Erythroblast (primary cell): ENCODE measurements around the gene NOD1.
"Not testable (repeated sequence)": the region's sequence is repeated elsewhere in the genome, so short reads cannot be mapped to it uniquely, and the experiment has no call there.

Experiments
- DNase-seq, 2 experiments: peaks; one replicate each; lab custom pipeline; 2025; lab: John Stamatoyannopoulos, UW
- GATA1 ChIP-seq: IDR thresholded peaks from 2 replicates; pipeline ENCODE4 v1.6.1; 2011; ENCODE audit warnings: low read depth, mild to moderate bottlenecking, control low read depth, low read length, moderate library complexity
- POLR2A ChIP-seq: IDR thresholded peaks from 2 replicates; pipeline ENCODE4 v1.6.1; 2011; ENCODE audit warnings: mild to moderate bottlenecking, low read length

Gene NOD1

DNA sequence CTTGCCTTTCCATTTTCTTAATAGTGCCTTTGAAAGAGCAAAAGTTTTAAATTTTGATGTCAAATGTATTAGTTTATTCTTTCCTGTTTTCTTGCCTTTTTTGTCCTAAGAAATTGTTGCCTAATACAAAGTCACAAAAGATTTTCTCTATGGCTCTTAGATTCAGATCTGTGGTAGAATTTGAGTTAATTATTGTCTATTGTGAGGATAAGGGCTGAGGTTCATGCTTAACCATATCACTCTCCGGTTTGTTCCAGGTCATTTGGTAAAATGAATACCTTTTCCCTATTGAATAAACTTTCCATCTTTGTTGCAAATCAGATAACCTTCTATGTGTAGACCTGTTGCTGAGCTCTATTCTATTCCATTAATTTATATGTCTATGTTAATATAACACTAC is 96.0 kb downstream of the NOD1 start:
- DNase-seq: no peak

DNA sequence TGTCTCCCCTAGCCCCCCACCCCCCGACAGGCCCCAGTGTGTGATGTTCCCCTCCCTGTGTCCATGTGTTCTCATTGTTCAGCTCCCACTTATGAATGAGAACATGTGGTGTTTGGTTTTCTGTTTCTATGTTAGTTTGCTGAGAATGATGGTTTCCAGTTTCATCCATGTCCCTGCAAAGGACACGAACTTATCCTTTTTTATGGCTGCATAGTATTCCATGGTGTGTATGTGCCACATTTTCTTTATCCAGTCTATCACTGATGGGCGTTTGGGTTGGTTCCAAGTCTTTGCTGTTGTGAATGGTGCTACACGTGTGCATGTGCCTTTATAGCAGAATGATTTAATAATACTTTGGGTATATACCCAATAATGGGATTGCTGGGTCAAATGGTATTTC is 97.8 kb downstream of the NOD1 start:
- not testable (repeated sequence) for DNase-seq

More for the DNA sequence above, 96.0 kb downstream of the NOD1 start:
- TF ChIP-seq GATA1 (no peak), POLR2A (no peak)

DNA sequence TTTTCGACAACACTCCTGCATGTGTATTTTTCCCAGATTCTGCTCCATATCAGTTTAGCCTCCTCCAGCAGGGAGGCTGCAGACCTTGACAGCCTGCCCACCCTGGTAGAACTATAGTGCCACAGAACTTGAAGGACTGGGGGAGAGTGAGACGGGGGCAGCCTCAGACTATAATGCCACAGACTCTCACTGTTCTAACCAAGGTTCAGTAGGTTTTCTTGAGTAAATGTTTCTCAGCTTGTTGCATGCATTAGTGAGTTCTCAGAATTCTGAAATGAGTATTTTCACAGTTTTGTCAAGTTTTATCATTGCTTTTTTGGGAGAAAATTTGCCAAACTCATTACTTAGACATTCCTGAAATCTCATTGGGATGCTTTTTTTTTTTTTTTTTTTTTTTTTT is 98.3 kb downstream of the NOD1 start:
- TF ChIP-seq GATA1: no peak
- TF ChIP-seq POLR2A: no peak
- DNase-seq: no peak

DNA sequence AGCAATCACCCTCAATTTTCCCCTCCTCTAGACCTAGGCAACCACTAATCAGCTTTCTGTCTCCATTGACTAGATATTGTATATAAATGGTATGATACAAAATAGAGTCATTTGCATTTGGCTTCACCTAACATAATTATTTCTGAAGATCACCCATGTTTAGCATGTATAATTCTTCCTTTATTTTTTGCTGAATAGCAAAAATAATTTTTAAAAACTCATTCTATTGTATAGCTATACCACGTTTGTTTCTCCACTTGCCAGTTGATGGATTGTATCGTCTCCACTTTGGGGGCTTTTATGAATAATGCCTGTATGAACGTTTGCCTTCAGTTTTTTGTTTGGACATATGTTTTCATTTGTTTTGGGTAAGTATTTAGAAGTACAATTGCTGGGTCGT is 98.8 kb downstream of the NOD1 start:
- DNase-seq: no peak
- TF ChIP-seq GATA1: no peak
- TF ChIP-seq POLR2A: no peak

DNA sequence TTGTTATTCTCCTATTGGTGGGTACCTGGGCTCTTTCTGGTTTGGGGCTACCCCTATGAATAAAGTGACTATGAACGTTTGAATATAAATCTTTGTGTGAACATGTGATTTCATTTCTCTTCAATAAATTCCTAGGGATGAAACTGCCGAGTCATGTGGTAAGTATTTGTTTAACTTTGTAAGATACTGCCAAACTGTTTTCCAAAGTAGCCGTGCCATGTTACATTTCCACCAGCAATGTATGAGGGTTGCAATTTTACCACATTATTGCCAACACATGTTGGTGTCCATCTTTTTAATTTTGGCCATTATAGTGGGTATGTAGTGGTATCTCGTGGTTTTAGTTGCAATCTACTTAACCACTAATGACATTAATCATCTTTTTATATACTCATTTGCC is 99.5 kb downstream of the NOD1 start:
- TF ChIP-seq GATA1 (no peak), POLR2A (no peak)
- no peak for DNase-seq

DNA sequence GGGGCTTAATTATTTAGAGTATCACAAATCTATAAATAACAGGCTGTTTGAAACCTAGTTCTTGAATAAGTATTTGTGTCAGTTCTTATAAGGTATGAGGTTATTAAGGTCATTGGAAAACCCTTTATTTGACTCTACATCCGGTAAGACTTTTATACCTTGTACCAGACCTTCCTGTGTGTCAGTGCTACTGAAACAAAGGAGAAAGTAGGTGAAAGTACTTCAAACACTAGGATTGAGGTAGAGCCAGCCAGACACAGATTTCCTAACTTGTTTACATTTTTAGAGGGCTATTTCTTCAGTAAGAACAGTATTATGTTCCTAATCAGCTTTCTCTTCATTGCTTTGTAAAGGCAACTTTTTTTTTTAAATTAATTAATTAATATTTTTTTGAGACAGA is 100.3 kb downstream of the NOD1 start:
- no peak for DNase-seq
- TF ChIP-seq GATA1 (no peak), POLR2A (no peak)
